K562 (cell line): ENCODE measurements around the gene DOLPP1. TPM values are rescaled to one million over a fixed set of nuclear protein-coding genes. Genes with fewer than 3 reads are reported as not detected.

Experiments used
- AFF4 ChIP-seq: sonication (generic); formaldehyde crosslinking; IDR thresholded peaks from 2 replicates; pipeline ENCODE4 v1.8.0; 2023; ENCODE audit warnings: mild to moderate bottlenecking, missing genetic modification reagents
- CLOCK ChIP-seq: fragments of 250-450 bp; sonication (Bioruptor Pico); IDR thresholded peaks from 2 replicates; pipeline ENCODE4 v1.4.0; 2020; ENCODE audit warnings: mild to moderate bottlenecking, moderate library complexity, borderline replicate concordance
- KHSRP ChIP-seq: fragments of 450-650 bp; IDR thresholded peaks from 2 replicates; pipeline ENCODE4 v1.6.1; 2017
- MECOM ChIP-seq: fragments of 250-450 bp; sonication (Bioruptor Pico); IDR thresholded peaks from 2 replicates; pipeline ENCODE4 v1.8.0; 2022; ENCODE audit warnings: inconsistent platforms
- PTBP1 ChIP-seq: fragments of 200-400 bp; formaldehyde crosslinking; IDR thresholded peaks from 2 replicates; pipeline ENCODE4 v1.6.1; 2017; ENCODE audit warnings: low read depth, low read length
- RBM25 ChIP-seq: fragments of 200-400 bp; formaldehyde crosslinking; IDR thresholded peaks from 2 replicates; pipeline ENCODE4 v1.6.1; 2018; ENCODE audit warnings: low read length, low read depth, moderate library complexity; ENCODE audit not compliant: severe bottlenecking
- ZNF134 ChIP-seq: fragments of 250-450 bp; sonication (Bioruptor Pico); conservative IDR thresholded peaks from 2 replicates; pipeline ENCODE4 v1.4.0; 2020
- ZNF143 ChIP-seq: sonication (generic); formaldehyde crosslinking; IDR thresholded peaks from 2 replicates; pipeline ENCODE4 v1.9.0; 2022; ENCODE audit warnings: mild to moderate bottlenecking, missing genetic modification reagents
- polyA plus RNA-seq, 8 experiments: library from polyadenylated mRNA; depleted of rRNA in 4 of 8; stranded (reverse) in 5 of 8; unstranded in 3 of 8; fragments of >200 nt; fragmentation: Nextera tagmentation in 2 of 8; fragmentation: Illumina TruSeq in 1 of 8; extraction: Ambion mirVana in 2 of 8; extraction: Trizol in 1 of 8; gene quantifications; 2 replicates each; pipeline versions ENCODE4 v1.2.1 to v1.2.3, GENCODE V29; 2011 to 2014; ENCODE audit warnings: inconsistent platforms in 1 of 8, missing spikeins in 1 of 8
- total RNA-seq, 7 experiments: library from RNA; depleted of rRNA in 6 of 7; stranded (reverse); fragments of >200 nt in 6 of 7; fragmentation: Illumina TruSeq in 2 of 7; extraction: Trizol in 2 of 7; gene quantifications; 2 replicates each; pipeline versions ENCODE4 v1.2.1 to v1.2.3, GENCODE V29; 2011 to 2021; ENCODE audit warnings: low replicate concordance in 1 of 7
- TF ChIP-seq, protein P1 (sequence below): sonication (generic); formaldehyde crosslinking; IDR thresholded peaks from 2 replicates; pipeline ENCODE4 v1.8.0; 2022; ENCODE audit warnings: missing genetic modification reagents, mild to moderate bottlenecking, borderline replicate concordance
- TF ChIP-seq, protein P2 (sequence below), 2 experiments: fragments of 450-650 bp; IDR thresholded peaks; 2 replicates each; pipeline ENCODE4 v1.6.1; 2016; ENCODE audit warnings: mild to moderate bottlenecking in 2 of 2, borderline replicate concordance in 1 of 2, low read depth in 1 of 2, moderate library complexity in 1 of 2

Gene DOLPP1
- total and polyA plus RNA-seq, 9 of the 15 experiments (the other 6 are each of a cell fraction or from before 2014, with no cell fraction given) = 3.0 to 39.8 (median 30.5) TPM

GRCh38 chr9:129080601-129081387 lies at the start of gene DOLPP1 (continued):
- TF ChIP-seq AFF4 (CRISPR knock-in tag) (0 out of 2 replicates have a peak, but pooled peaks have one; percentile 23), MECOM (CRISPR knock-in tag) (peak; percentile 76), RBM25 (peak; percentile 100), KHSRP (no peak), CLOCK (CRISPR knock-in tag) (0 out of 2 replicates have a peak, but pooled peaks have one; percentile 39), ZNF134 (CRISPR knock-in tag) (0 out of 2 replicates have a peak, but pooled peaks have one; percentile 42), PTBP1 (no peak), ZNF143 (CRISPR knock-in tag) (no peak)
- TF ChIP-seq, protein P1, sequence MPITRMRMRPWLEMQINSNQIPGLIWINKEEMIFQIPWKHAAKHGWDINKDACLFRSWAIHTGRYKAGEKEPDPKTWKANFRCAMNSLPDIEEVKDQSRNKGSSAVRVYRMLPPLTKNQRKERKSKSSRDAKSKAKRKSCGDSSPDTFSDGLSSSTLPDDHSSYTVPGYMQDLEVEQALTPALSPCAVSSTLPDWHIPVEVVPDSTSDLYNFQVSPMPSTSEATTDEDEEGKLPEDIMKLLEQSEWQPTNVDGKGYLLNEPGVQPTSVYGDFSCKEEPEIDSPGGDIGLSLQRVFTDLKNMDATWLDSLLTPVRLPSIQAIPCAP (CRISPR knock-in tag) = no peak
- TF ChIP-seq, protein P2, sequence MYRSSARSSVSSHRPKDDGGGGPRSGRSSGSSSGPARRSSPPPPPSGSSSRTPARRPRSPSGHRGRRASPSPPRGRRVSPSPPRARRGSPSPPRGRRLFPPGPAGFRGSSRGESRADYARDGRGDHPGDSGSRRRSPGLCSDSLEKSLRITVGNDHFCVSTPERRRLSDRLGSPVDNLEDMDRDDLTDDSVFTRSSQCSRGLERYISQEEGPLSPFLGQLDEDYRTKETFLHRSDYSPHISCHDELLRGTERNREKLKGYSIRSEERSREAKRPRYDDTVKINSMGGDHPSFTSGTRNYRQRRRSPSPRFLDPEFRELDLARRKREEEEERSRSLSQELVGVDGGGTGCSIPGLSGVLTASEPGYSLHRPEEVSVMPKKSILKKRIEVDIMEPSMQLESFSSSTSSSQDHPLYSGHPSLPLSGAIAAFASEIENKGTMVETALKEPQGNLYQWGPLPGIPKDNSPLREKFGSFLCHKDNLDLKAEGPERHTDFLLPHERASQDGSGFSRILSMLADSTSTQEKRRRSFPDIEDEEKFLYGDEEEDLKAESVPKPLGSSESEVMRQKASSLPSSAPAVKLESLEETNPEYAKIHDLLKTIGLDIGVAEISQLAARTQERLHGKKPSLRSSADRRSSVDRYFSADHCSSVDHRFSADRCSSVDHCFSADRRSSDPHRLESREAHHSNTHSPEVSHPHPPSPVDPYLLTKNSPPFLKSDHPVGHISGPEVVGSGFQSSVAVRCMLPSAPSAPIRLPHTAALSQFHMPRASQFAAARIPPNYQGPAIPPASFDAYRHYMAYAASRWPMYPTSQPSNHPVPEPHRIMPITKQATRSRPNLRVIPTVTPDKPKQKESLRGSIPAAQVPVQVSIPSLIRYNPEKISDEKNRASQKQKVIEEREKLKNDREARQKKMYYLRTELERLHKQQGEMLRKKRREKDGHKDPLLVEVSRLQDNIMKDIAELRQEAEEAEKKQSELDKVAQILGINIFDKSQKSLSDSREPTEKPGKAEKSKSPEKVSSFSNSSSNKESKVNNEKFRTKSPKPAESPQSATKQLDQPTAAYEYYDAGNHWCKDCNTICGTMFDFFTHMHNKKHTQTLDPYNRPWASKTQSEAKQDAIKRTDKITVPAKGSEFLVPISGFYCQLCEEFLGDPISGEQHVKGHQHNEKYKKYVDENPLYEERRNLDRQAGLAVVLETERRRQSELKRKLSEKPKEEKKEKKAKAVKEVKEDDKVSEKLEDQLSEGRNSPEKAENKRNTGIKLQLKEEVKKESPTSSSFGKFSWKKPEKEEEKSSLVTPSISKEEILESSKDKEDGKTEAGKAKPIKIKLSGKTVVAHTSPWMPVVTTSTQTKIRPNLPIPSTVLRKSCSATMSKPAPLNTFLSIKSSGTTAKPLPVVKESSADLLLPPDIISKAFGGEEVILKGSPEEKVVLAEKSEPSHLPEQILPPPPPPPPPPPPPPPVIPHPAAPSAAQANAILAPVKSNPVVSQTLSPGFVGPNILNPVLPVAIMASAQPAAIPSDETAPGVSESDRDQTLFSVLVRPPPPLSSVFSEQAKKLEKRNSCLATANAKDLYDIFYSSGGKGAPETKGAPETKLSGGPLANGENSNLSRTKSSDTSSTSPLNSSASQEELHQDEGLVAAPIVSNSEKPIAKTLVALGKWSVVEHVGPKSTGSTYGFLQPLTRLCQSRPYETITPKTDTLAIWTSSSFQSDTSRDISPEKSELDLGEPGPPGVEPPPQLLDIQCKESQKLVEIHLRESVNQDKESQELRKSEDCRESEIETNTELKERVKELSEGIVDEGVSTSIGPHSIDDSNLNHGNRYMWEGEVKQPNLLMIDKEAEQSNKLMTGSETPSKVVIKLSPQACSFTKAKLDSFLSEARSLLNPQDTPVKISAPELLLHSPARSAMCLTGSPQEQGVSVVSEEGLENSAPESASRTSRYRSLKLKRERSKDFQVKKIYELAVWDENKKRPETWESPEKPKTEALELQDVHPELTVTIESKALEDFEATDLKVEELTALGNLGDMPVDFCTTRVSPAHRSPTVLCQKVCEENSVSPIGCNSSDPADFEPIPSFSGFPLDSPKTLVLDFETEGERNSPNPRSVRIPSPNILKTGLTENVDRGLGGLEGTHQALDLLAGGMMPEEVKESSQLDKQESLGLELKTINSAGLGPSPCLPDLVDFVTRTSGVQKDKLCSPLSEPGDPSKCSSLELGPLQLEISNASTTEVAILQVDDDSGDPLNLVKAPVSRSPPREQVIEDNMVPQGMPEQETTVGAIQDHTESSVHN (IDR thresholded peaks at IDR 0.05; ENCODE audit: borderline replicate concordance in 1 of 2, low read depth in 1 of 2) = no peak
